ENCODE results near the gene PTGFRN.
A peak's percentile ranks its signal among the peaks of the same experiment; 100 is the strongest.
"Not testable (repeated sequence)": the region's sequence is repeated elsewhere in the genome, so short reads cannot be mapped to it uniquely, and the experiment has no call there.

The PTGFRN gene

GRCh38 chr1:116909512-116910378 is at the start of gene PTGFRN:
Gene PTGFRN, plus strand, starts transcription at chr1:116909916. Its CDS starts 288 bp downstream, at chr1:116910204.
- DNase-seq = peak; percentile 31

GRCh38 chr1:116860167-116860566 is 49.5 kb upstream of the PTGFRN start:
- not testable (repeated sequence) for DNase-seq

- no peak for DNase-seq
Measured at GRCh38 chr1:116861137-116861536, 48.6 kb upstream of the PTGFRN start.

GRCh38 chr1:116863031-116863430 is 46.7 kb upstream of the PTGFRN start:
- not testable (repeated sequence) for DNase-seq

- DNase-seq = not testable (repeated sequence)
Measured at GRCh38 chr1:116866478-116866877, 43.2 kb upstream of the PTGFRN start.

- no peak for DNase-seq
Measured at GRCh38 chr1:116868385-116868784, 41.3 kb upstream of the PTGFRN start.

- DNase-seq = no peak
Measured at GRCh38 chr1:116869611-116870010, 40.1 kb upstream of the PTGFRN start.

GRCh38 chr1:116870300-116870699 is 39.4 kb upstream of the PTGFRN start:
- no peak for DNase-seq

- no peak for DNase-seq
Measured at GRCh38 chr1:116871779-116872146, 38.0 kb upstream of the PTGFRN start.

- DNase-seq = no peak
Measured at GRCh38 chr1:116873680-116874271, 35.9 kb upstream of the PTGFRN start.

GRCh38 chr1:116874733-116875249 is 34.9 kb upstream of the PTGFRN start:
- no peak for DNase-seq

- DNase-seq = no peak
Measured at GRCh38 chr1:116875391-116875790, 34.3 kb upstream of the PTGFRN start.

GRCh38 chr1:116875946-116876345 is 33.8 kb upstream of the PTGFRN start:
- DNase-seq = not testable (repeated sequence)

GRCh38 chr1:116877141-116877818 is 32.4 kb upstream of the PTGFRN start:
- no peak for DNase-seq

GRCh38 chr1:116878804-116879477 is 30.8 kb upstream of the PTGFRN start:
- DNase-seq = peak; percentile 71

- DNase-seq = no peak
Measured at GRCh38 chr1:116879478-116880133, 30.1 kb upstream of the PTGFRN start.

GRCh38 chr1:116880917-116881316 is 28.8 kb upstream of the PTGFRN start:
- DNase-seq = no peak

GRCh38 chr1:116881879-116882520 is 27.7 kb upstream of the PTGFRN start:
- peak; percentile 22 for DNase-seq

- DNase-seq = no peak
Measured at GRCh38 chr1:116882866-116883265, 26.9 kb upstream of the PTGFRN start.

GRCh38 chr1:116886291-116886878 is 23.3 kb upstream of the PTGFRN start:
- DNase-seq = no peak

- no peak for DNase-seq
Measured at GRCh38 chr1:116887212-116887611, 22.5 kb upstream of the PTGFRN start.
